Activated naive CD4-positive, alpha-beta T cell treated with Interleukin-2 at 50 U/mL for 16 hours (primary cell): ENCODE data around the gene KIF16B.
"Not testable (repeated sequence)": the region's sequence is repeated elsewhere in the genome, so short reads cannot be mapped to it uniquely, and the experiment has no call there.

Source experiments
- DNase-seq: peaks from one replicate; pipeline ENCODE4 v3.0.0-alpha.2; 2020

Gene KIF16B, protein sequence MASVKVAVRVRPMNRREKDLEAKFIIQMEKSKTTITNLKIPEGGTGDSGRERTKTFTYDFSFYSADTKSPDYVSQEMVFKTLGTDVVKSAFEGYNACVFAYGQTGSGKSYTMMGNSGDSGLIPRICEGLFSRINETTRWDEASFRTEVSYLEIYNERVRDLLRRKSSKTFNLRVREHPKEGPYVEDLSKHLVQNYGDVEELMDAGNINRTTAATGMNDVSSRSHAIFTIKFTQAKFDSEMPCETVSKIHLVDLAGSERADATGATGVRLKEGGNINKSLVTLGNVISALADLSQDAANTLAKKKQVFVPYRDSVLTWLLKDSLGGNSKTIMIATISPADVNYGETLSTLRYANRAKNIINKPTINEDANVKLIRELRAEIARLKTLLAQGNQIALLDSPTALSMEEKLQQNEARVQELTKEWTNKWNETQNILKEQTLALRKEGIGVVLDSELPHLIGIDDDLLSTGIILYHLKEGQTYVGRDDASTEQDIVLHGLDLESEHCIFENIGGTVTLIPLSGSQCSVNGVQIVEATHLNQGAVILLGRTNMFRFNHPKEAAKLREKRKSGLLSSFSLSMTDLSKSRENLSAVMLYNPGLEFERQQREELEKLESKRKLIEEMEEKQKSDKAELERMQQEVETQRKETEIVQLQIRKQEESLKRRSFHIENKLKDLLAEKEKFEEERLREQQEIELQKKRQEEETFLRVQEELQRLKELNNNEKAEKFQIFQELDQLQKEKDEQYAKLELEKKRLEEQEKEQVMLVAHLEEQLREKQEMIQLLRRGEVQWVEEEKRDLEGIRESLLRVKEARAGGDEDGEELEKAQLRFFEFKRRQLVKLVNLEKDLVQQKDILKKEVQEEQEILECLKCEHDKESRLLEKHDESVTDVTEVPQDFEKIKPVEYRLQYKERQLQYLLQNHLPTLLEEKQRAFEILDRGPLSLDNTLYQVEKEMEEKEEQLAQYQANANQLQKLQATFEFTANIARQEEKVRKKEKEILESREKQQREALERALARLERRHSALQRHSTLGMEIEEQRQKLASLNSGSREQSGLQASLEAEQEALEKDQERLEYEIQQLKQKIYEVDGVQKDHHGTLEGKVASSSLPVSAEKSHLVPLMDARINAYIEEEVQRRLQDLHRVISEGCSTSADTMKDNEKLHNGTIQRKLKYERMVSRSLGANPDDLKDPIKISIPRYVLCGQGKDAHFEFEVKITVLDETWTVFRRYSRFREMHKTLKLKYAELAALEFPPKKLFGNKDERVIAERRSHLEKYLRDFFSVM (N-terminal part only)

DNA sequence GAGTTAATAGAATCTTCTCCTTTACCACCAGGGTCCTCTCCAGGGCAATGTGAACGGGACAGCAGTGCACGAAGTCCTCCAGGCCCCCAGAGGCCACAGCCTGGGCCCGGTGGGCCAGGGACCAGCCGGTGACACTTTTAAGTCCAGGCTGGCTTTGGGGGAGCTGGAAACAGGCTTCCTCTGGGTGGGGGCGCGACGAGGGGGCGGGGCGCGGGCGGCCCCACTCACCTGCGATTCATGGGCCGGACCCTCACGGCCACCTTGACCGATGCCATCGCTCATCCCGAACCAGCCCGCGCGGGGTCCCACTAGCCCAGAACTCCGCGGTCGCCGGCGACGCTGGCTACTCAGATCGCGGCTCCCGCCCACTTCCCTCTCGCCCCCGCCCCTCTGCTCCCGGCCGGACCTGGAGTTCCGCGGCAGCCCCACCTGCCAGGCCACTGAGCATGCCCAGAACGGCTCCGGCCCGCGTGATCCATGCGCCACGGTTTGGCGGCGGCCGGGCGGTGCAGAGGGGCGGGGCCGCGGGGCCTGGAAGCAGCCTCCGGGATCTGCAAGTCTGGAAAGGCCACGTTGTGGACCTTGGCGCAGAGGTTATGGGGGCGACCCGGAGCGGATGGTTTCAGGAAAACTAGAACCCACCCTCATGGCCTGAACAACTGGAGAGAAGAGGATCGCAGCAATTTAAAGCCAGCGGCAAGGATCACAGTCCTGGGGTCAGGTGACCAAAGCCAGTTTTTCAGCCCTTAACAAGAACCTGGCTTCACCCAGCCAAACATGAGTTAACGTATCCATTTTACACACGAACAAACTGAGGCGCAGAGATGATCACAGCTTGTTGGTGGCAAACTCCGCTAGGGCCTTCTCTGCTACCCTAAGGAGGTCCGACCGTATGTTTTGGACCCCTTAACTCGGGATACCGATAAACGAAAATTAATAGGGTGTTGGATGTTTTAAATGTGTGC is at the start of gene KIF16B:
Gene KIF16B (minus strand): TSS at position 448 of the 965 bp plus-strand sequence. CDS start 173 bp downstream, at position 275.
- peak; percentile 82 for DNase-seq

- no peak for DNase-seq
Measured at GRCh38 chr20:16622501-16622900, 49.3 kb upstream of the KIF16B start.

DNA sequence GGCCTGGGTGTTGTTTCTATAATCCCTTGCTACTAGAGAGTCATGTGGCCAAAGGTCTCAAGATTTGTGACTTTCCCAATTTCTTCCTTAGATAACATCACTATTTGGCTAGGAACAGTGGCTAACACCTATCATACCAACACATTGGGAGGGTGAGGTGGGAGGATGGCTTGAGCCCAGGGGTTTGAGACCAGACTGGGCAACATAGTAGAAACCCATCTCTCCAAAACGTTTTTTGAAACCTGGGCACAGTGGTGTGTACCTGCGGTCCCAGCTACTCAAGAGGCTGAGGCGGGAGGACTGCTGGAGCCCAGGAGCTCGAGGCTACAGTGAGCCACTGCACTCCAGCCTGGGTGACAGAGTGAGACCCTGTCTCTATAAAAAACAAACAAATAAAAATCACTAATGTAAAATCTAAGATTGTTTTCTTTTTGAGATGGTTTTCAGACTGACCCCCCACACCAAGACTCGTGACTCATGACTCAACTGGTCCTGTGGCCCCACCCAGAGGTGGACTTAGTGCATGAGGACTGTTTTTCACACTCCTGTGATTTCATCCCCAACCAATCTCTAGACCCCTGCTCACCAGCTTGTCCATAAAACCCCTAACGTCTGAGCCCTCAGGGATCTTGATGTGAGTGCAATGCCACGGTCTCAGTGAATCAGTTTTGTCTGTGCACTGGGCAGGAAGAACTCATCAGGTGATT is 48.3 kb upstream of the KIF16B start:
- DNase-seq: no peak

GRCh38 chr20:16620961-16621360 is 47.7 kb upstream of the KIF16B start:
- DNase-seq: no peak

DNA sequence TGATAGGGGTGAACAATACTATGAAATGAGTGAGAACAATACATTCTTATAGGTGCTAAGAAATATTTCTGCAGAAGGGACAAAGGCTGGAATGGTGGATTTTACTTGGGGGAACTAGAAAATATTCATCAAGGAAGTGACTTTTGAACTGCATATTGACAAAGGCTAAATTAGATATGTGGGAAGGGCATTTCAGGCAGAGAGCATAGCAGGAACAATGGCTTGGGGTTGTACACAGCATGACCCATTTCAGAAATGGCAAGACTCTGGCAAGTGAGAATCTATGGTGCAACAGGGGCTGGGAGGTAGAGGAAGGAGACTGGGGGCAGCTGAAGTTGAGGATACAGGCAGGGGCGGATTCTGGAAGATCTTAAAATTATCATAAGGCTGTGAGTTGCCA is 46.7 kb upstream of the KIF16B start:
- no peak for DNase-seq

- no peak for DNase-seq
Measured at GRCh38 chr20:16617056-16617455, 43.8 kb upstream of the KIF16B start.

DNA sequence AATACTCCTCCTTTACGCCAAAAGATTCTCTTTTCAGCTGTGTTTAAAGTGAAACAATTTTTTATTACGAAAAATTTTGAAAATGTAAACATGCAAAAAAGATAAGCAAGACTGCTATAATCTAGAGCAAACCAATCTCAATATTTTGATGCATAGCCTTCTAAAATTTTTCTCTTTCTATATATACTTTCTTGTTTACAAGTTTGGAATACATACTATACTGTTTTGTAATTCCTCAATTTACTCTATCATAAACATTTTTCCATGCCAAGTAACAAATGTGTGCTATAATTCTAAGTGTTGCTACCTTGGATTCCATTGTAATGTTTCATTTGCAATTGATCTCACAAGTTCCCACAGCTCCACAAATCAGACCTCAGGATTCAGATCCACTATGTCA is 43.1 kb upstream of the KIF16B start:
- no peak for DNase-seq

DNA sequence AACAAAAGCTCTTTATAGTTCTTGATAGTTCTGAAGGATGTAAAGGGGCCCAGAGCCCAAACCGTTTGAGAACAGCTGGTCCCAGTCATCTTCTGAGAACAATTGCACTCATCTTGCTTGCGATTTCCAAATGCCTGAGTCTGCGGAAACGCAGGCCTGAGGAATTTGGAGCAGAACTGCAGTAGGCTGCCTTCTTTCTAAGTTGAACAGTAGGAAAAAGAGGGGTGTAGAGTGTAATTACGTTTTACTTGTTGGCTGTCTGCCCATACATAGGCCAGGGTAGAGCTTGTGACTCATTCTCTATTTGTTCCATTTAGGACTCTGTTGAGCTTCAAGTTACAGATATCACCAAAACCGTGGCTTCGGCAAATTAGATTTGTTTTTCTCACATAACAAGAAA is 42.0 kb upstream of the KIF16B start:
- no peak for DNase-seq

GRCh38 chr20:16613954-16614353 is 40.7 kb upstream of the KIF16B start:
- no peak for DNase-seq

GRCh38 chr20:16612706-16613105 is 39.5 kb upstream of the KIF16B start:
- DNase-seq: no peak

GRCh38 chr20:16611817-16612216 is 38.6 kb upstream of the KIF16B start:
- DNase-seq: no peak

- DNase-seq: no peak
Measured at GRCh38 chr20:16609066-16609465, 35.8 kb upstream of the KIF16B start.

- no peak for DNase-seq
Measured at GRCh38 chr20:16608277-16608650, 35.0 kb upstream of the KIF16B start.

DNA sequence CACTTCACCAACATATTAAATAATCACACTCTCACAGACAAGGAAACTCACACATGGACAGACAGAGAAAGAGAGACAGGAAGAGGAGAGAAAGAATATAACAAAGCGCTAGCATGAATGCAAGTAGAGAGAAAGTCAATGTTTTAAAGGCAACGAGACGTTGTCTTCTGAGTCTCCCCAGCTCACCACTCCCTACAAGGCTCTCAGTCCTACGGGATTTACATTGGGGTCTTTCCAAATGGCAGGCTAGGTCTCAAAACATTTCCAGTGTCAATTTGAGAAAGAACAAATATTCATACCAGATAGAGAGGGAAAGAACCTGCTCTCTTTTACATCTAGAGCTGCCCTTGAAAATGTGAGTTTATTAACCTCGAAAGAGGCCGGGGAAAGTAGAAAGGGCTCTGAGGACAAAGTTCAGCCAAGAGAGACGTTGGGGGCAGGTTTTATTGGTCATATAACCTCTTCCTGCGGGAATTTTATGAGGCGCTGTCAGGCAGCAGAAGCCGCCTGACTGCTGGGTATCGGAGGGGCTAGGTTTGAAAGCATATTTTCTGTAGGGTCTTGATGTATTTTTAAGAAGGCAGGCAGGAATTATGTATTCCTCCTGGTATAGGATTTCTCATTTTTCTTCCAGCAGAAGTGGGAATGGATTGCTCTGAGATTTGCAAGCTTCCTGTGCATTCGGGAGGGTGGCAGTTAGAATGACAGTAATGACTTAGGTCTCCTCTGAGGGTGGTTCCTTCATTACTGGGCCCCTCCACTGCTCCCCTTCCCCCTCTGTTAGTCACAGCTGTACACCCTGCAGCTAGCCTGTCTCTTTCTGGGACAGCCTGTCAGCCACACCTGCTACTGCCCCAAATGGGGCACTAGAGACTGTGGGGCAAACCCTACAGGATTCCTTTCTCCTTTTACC is 34.4 kb upstream of the KIF16B start:
- DNase-seq: no peak

- DNase-seq: no peak
Measured at GRCh38 chr20:16606468-16607070, 33.3 kb upstream of the KIF16B start.

DNA sequence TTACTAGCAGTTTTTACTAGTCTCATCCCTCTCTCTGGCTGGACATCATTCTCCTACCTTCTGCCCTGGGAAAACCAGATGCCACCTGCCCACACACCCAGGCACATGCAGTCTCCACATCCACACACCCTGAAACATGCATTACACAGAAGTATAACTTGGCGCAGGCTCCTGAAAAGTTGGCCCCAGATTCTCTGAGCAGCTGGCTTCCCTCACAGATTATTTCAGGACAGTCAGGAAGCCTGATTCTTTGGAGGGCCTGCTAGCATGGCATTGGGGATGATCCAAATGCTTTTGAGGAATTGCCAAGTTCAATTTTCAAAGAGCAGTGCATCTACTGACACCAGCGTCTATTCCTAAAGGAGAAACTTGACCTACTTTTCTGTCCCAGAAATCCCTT is 27.8 kb upstream of the KIF16B start:
- no peak for DNase-seq

DNA sequence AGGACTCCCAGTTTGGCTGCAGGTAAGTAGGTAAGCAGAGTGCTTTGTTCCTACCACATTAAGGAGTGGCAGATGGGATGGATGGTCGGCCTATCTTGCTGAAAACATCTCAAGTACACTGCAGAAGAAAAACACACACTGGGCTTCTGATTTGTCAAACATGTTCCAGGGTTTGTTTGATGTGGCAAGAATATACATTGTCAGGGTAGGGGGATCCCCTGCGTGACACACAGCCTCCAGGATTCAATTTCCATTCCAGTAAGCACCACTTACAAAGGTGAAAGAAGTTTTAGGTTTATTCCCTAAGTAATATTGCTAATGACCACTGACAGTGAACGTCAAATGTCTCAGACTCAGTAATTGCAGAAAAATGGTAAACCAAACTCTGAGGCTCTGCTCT is 26.0 kb upstream of the KIF16B start:
- DNase-seq: no peak

- no peak for DNase-seq
Measured at GRCh38 chr20:16596991-16597390, 23.7 kb upstream of the KIF16B start.

- DNase-seq: not testable (repeated sequence)
Measured at GRCh38 chr20:16596404-16596803, 23.2 kb upstream of the KIF16B start.

DNA sequence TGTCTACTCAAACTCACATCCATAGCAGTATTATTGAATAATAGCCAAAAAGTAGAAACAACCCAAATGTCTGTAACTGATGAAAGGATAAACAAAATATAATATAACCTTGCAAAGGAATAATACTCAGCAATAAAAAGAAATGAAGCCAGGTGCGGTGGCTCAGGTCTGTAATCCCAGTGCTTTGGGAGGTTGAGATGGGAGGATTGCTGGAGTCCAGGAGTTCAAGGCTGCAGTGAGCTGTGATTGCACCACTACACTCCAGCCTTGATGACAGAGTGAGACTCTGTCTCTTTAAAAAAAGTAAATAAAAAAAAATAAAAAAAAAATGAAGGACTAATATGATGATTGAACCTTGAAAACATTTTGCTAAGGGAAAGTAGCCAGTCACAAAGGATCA is 22.1 kb upstream of the KIF16B start:
- no peak for DNase-seq
